NCI-H226 (cell line): ENCODE results near the gene TMEM115.

Experiments
- DNase-seq: peaks from one replicate; pipeline ENCODE4 v3.0.0-alpha.2; 2015

TMEM115 gene, protein sequence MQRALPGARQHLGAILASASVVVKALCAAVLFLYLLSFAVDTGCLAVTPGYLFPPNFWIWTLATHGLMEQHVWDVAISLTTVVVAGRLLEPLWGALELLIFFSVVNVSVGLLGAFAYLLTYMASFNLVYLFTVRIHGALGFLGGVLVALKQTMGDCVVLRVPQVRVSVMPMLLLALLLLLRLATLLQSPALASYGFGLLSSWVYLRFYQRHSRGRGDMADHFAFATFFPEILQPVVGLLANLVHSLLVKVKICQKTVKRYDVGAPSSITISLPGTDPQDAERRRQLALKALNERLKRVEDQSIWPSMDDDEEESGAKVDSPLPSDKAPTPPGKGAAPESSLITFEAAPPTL

DNA sequence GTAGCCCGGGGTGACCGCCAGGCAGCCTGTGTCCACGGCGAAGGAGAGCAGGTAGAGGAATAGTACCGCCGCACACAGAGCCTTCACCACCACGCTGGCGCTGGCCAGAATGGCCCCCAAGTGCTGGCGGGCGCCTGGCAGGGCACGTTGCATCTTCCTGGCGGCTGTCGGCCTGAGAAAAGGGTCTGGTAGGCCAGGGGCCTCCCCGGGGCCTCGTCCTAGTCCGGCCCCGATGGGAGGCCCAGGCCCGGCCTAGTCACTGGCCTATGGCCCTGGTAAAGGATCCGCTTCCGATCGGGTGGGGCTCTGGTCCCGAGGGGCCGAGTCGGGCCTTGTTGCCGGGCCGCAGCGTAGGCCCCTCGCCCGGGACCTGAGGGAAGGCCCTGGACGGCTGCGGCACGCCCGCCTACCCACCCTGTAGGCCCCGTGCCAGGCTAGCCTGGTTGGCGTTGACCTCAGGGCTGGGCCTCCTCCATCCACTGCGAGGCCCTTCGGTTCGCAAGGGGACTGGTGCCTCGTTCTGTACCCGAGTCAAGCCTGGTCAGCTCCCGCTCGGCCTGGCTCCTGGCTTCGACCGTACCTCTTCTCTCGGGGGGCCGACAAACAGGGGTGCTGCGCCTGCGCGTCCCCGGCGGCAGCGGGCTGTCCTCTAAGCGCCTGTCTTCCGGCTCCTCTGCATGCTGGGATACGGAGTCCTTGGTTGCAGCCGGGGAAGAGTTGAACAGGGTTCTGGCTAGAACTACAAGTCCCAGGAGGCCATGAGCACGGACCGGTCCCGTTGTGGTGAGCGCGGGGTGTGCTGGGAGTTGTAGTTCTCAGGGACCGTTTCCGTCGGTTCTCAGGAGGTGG is at the start of gene TMEM115:
Gene TMEM115, minus strand, starts transcription at position 611 of the 849 bp plus-strand sequence. Its CDS starts 458 bp downstream, at position 153.
- DNase-seq = peak; percentile 91

DNA sequence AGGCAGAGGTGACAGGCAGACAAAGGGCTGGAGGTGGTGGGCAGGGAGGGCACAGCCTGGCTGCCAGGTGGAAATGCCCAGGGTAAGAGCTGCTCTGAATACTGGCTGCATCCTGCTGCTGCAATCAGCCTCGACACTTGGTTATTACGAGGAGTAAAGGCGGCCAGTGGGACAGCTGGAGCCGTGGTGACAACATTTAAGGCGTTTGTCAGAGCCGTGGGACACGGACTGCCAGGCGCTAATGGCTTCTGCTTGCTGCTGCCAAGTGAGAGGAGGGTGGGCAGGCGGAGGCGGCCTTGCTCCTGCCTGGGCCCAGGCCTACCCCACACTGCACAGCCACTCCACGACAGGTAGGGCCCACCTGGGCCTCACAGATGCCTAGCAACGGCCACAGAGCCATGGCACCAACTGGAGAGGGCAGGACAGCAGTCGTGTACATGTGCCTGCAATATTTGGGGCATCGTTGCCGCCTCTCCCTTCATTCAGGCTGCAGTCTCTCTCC is 49.2 kb upstream of the TMEM115 start:
- no peak for DNase-seq

DNA sequence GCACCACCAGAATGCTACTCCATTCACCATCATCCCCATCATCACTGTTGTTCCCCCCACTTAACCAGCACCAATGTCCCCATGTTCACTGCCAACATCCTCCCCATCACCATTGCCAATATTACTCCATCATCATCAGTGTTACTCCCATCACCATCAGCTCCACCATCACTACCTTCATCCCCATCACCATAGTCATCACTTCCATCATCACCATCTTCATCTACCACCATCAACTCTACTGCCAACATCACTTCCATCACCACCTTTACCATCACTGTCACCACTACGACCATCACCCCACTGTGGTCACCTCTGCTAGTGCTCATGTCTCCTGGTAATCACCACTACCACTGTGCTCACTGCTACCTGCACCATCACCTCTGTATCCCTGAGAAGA is 47.2 kb upstream of the TMEM115 start:
- no peak for DNase-seq

DNA sequence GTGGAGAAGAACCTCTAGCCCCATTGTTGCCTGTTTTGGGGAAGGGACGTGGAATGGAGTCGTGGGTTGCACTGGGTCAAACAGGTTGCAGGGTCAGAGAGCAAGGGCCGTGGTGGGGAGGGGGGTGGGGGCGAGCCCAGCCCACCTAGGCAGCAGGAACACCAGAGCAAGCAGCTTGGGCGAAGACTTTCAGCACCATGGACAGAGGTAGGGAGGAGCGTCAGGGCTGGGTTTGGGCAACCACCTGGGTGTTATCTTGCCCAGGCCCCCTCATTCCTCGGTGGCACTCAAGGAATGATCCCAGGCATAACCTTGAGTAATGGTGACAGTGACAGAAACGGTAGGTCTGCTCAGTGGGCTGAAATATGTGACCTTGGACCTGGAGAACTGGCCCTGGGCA is 45.9 kb upstream of the TMEM115 start:
- no peak for DNase-seq

DNA sequence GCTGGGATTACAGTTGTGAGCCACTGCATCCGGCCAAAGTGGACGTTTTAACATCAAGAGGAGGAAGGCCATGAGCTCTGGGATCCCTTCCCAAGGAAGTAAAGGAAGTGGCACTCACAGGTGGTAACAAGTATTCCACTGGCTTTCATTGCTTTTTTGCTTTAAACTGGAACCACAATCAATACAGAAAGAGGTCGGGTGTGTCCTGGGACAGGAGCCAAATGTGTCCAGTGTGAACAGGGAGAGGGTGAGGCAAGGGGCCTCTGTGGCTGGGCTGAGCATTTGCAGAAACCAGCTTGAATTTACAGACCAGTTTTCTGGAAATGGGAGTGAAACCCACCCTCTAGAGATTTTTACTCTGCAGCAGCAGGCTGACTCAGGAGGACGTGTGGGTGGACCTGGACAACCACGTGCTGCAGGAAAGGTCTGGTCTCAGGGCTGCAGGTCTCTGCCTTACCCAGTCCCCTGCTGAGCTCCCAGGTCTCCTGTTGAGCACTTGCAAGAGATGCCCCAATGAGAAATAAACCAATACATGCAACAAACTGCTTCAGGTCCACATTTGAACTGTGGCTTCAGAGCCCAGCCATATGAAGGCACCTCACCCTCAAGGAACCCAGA is 42.8 kb upstream of the TMEM115 start:
- DNase-seq = no peak

DNA sequence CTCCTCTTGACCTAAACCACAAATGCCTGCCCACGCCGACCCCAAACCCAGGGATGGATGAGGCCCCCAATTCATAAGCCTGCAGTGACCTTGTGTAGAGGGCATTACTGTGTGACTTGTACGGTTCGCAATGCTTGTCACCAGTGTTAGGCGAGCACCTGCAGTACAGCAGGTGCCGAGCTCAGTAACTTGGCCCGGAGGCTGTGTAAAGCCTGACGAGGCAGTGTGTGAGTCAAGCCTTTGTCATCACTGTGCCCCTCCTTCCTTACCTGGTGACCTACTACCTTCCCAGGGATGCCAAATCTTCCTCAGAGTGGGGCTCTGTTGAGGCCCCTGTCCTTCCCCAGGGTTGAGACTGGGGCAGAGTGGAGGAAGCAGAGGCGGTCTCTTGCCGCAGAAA is 37.2 kb upstream of the TMEM115 start:
- no peak for DNase-seq

DNA sequence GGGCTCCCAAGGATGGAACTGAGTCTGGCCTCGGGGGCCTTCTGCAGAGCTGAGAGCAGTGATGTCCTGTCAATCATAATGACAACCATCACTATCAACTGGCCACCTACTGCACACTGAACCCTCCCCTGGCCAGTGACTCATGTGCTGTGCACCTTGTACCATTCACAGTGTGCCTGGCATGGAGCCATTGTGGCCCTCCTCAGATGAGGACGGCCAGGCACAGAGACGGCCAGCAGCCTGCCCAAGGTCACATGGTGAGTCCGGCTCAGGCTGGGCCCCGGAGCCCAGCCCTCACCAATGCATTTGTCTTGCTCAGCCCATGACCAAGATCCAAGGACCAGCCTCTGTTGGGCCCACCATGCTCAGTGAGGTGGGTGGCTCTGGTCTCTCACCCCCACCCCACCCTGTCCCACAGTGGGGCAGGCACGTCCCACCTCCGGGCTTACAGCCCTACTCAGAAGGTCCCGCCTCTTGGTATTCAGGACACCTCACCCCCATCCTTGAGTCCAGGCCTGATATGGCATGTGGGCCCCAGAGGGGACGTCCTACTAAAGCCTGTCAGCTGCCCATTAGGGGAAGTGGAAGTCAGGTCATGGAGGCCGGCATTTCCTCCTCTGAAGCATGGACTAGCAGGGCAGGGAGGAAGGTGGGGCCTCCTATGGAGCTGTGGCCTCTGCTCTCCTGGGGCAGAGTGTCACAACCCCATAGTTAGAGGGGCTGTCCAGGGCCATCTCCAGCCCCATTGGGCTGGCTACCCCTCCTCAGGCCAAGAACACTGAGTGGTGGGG is 35.9 kb upstream of the TMEM115 start:
- no peak for DNase-seq

DNA sequence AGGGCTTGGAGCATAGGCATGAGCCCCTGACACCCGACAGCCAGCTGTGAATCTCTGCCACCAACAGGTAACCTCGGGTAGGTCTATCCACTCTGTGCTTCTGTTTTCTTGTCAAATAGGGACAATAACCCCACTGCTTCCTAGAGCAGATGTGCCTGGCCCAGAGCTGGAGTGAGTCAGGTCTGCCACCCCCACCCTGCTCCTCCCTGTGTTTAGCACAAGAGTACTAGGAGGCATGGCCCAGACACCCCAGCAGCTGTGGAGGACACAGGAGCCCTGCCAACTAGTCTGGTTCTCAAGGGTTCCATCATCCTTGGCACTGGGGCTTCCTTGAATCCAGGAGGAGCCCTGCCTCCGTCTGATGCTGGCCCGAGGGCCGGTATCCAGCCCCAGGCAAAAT is 33.7 kb upstream of the TMEM115 start:
- DNase-seq = no peak

DNA sequence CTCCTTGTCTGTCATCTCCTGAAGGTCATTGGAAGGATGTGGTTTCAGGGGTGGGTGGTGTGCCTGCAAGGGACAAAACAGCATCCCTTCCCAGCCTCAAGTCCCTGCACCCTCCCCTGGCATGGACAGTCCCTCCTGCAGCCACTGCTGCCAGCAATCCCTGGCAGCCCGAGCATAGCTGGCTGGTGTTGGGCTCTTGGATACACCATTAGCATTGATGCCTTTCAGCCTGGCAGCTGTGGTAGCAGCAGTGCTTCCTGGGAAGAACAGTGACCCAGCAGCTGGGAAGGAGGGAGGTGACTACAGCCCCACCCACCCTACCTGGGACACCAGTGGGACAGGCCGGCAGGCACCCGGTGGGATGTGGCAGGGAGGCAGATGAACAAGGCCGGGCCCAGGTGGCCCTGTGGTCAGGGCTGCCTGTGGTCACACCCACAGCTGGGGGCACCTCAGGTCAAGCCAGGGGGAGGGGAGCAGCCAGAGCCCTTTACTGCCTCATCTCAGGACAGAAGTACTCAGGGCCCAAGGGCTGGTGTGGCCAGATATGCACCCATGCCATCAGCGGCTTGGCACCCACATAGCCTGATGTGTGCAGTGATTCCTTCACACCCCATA is 32.9 kb upstream of the TMEM115 start:
- DNase-seq = no peak

DNA sequence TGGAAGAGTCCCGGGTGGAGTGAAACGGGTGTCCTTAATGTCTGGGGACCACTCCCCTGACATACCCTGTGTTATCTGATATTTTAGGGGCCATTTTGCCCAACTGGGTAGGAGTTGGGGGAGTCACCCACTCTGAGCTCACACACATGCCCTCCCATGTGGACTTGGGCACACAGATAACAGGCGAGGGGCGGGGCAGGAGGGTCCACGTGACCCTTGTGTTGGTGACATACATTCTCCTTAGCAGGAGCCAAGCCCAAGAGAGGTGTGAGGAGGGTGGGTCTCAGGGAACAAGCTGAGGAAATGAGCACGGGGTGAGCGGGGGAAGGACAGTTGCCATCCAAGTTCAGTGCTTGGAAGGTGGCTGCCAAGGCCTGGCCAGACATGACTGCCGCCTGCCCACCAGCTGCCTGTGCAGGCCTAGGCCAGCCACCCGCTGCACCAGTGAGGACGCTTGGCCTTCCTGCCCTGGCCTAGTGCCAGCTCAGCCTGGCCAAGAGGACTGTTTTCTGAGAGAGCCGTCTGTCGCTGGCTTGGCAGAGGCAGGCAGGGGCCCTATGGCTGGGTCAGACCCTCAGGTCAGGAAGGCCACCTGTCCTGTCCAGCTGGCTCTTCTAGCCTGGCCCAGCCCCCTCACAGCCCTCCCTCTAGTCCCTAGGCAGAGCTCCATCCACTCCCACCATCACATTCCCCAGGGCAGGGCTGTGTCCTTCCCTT is 31.3 kb upstream of the TMEM115 start:
- no peak for DNase-seq

DNA sequence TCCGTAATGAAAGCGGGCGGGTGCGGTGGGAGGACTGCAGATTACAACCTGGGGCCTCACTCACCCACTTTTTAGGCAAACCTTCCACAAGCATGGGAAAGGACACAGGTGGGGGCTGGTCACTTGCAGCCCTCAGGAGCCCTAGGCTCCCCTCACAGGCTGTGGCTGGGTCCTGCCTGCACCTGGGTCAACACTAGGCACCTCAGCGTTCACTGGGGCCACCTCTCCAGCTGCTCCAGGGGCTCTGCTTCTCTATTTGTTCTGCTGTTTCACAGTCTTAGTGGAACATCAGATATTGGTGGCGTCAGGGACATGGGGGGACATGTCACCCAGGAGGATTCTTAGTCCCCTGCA is 30.1 kb upstream of the TMEM115 start:
- no peak for DNase-seq

DNA sequence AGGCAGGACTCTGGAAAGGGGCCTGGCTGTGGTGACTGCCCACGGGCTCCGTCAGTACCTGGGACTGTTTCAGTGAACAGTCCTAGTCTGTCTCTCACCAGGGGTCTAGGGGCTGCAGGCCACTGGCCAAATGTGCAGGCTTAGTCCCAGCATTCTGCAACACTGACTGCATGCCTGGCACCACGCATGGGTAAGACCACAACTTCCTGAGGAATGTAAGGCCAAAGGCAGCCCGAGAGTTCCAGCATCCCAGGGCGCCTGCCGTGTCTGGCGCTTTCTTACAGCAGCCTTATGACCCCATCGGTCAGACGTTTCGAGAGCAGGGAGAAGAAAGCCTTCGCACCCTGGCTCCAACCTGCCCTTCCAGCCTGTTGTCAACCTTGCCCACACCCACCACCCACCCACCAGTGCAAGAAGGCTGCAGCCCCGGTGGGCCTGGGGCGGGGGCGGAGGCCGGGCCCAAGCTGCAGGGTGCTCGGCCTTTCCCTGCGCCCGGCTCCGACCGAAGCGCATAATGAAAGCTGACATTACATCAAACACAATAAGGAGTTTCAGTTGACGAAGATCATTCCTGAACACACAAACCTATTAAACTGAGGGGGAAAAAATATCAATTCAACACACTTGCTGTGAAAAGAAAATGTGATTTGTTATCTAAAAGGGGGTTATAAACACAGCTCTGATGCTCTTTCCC is 29.5 kb upstream of the TMEM115 start:
- DNase-seq = peak; percentile 5

DNA sequence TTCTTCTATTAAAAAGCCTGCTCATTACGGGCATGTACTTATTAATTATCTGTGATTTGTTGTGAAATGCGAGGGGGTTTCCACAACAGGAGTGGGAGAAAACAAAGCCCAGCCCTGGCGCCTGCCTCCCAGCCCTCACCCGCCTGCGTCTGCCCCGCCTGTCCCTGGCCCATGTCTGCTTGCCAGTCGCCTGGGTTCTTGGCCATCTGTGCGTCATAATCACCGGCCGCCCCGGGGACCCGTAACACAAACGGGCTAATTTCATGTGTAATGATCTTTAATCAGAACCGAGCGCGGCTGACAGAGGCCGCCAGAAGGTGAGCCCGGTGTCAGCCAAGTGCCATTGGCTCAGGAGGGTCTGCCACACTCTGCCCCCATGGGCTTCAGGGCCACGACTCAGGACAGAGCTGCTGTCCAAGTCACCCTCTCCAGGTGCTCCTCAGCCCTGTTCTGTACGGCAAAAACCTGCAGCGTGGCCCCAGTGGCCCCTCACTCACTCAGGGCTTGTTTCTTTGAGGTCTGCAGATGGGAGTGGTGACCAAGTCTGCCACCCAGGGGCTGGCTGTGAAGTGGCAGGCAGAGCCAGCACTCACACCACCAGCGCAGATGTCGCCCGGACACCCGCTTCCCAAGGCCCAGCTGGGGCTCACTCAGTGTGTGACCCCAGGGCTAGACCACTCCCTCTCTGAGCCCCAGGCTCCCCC is 28.8 kb upstream of the TMEM115 start:
- DNase-seq = no peak

DNA sequence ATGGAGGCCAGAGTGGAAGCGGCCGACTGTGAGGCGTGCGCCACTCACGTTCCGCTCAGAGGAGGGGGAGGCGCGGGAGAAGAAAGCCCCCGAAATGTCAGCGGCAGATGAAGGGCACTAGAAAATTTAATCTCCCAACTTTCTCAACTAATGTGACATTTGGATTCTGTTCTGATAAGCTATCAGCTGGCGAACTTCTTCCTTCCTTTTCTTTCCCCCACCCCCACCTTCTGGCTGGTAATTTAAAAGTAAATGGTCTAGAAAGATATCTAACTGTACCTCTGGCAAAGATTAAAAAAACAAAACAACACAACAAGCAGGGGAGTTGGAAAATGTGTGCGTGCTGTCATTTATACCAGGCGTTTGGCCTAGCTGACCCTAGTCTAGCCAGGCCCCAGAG is 26.4 kb upstream of the TMEM115 start:
- no peak for DNase-seq

DNA sequence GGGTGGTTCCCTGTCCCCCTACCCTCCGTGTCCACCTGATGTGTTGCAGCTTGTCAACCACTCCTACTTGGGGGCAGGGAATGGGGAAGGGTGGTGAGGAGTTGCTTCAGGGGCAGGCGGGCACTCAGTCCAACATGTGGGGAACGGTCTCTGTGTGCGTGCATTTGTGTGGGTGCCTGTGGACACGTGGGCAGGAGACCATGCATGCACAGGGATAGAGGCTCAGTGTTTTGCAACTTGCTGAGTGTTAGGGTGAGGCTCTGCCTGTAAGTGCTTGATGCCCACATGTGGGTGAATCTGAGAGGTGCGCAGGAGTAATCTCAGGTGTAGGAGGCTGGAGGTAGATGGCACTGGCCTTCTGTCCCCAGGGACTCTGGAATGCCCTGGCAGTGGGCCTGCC is 24.4 kb upstream of the TMEM115 start:
- DNase-seq = no peak

DNA sequence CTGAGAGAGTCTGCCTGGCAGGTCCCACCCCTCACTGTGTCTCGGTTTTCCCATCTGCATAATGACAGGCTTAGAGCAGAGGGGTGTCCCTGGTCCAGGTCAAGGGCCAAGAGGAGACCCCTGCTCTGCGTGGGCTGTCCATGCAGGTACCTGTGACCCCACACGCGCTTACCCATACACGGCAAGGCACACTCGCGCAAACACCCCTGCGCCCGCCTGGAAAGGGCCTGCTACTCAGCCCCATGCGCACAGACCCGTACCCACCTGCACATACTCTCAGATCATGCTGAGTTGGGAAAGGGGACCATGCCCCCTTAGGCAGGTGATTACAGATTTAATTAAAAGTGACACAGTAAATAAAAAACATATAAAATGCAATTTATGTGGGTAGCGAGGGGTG is 23.4 kb upstream of the TMEM115 start:
- no peak for DNase-seq

DNA sequence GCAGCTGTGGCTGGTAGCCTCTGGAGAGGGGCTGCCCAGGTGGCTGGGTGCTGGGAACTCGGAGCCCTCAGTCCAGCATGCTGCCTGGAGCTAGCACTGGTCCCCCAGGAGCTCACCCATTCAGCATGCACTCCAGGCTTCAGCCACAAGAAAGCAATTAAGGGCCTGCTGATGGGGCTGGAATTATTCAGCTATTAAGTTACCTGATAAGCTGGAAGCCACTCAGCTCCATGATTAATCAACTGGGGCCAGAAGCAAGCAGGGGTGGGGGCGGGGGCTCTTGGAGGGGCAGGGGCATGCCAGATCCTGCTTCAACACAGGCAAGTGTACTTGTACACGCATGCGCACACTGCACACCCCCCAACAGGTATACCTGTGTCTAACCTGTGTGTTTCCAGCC is 22.1 kb upstream of the TMEM115 start:
- DNase-seq = no peak

DNA sequence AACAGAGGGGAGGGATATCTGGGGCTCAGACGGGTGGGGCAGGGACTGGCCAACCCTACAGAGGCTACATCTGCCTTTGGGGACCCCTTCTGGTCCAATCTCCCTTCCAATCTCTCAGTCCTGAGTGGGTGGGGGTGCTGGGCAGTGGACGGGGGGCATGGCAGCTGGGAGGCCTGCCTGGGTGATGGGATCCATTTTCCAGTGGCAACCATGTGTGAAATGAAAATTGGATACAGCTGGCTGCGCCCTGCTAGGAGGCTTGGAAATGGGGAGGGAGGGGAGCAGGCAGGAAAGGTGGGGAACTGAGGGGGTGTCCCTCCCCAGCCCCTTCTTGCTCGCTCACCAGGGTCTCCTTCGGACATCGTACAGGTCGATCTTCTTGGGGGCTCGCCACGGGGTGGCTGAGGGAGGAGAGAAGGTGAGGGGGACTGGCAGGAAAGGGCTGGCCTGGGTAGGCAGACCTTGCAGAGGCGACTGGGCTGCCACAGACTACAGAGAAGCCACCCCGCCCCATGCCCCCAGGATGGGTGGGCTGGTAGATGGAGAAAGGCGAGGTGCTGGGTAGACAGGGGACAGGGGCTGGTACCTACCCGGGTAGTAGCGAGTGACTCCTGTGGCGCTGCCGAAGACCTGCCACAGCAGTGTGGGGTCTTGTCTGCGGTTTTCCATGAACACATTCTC is 21.2 kb upstream of the TMEM115 start:
- DNase-seq = no peak

DNA sequence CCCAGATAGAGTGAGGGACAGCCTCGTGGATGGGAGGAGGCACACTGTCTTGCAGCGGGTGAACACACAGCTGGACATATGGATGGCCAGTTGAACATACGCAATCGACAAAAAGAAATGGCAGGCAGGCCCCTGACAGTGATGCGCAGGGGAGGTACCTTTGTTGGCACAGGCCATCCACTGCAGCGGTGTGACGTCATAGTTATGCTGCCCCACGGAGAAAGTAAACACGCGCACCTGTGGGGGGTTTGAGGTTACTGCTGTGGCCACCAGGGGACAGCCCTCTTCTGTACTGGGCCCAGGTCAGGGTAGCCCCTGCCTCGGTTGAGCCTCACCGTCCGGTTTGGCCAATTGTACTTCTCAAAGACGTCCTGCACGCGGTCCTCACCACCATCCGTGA is 19.4 kb upstream of the TMEM115 start:
- no peak for DNase-seq

DNA sequence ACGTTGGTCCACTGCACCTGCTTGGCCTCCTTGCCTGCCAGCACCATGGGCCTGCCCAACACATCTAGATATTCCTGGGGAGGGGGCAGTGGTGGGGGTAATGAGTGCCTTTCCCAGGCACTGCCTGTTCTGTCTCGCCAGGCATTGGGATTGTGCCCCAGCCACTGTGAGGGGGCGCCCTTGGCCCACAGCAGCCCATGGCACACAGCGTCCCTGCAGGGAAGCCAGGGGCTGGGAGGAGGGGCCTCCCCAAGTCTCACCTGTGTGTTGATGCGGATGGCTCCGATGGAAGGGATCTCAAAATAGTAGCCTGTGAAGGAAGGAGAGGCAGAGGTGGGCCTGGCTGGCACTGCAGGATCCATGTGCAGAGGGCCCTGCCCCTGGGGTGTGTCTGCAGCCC is 18.7 kb upstream of the TMEM115 start:
- no peak for DNase-seq
